Transverse colon (tissue), 4 donors: ENCODE measurements around the gene POR. TPM values are rescaled to one million over a fixed set of nuclear protein-coding genes. Genes with fewer than 3 reads are reported as not detected.

Experiments
- DNase-seq: peaks from one replicate; pipeline ENCODE4 v3.0.0-alpha.2; 2019
- H3K27ac ChIP-seq, 4 donors: fragments of 200-600 bp; sonication (generic); 2 replicates each; pipeline ENCODE4 v1.5.1; 2016 to 2018; ENCODE audit warnings: inconsistent platforms in 4 of 4
- H3K27me3 ChIP-seq: fragments of 200-600 bp; sonication (generic); 2 replicates; pipeline ENCODE4 v1.5.1; 2017; ENCODE audit warnings: inconsistent platforms
- H3K36me3 ChIP-seq, 4 donors: fragments of 200-600 bp; sonication (generic); 2 replicates each; pipeline ENCODE4 v1.5.1; 2017 to 2019; ENCODE audit warnings: inconsistent platforms in 4 of 4
- H3K4me1 ChIP-seq, 4 donors: fragments of 200-600 bp; sonication (generic); 2 replicates each; pipeline ENCODE4 v1.5.1; 2017 to 2020; ENCODE audit warnings: inconsistent platforms in 4 of 4
- H3K4me3 ChIP-seq, 4 donors: fragments of 200-600 bp; sonication (generic); 1 replicate in 1 of 4; 2 replicates in 3 of 4; pipeline versions ENCODE4 v1.5.1 to v1.6.1; 2017 to 2019; ENCODE audit warnings: inconsistent platforms in 4 of 4
- H3K9me3 ChIP-seq, 2 donors: fragments of 200-600 bp; sonication (generic); 2 replicates each; pipeline ENCODE4 v1.5.1; 2017 to 2019; ENCODE audit warnings: inconsistent platforms in 2 of 2
- EP300 ChIP-seq: sonication (generic); formaldehyde crosslinking; IDR thresholded peaks from one replicate; pipeline ENCODE4 v1.6.1; 2017; ENCODE audit warnings: antibody characterized with exemption, low read depth
- POLR2A ChIP-seq: fragments of 450-650 bp; IDR thresholded peaks from one replicate; pipeline ENCODE4 v1.6.1; 2016; ENCODE audit warnings: antibody characterized with exemption, mild to moderate bottlenecking, moderate library complexity
- POLR2AphosphoS5 ChIP-seq, 3 donors: sonication (generic); formaldehyde crosslinking; IDR thresholded peaks; one replicate each; pipeline ENCODE4 v1.6.1; 2016; ENCODE audit warnings: antibody characterized with exemption in 3 of 3
- WGBS, 2 donors: methylation state at CpG; one replicate each; pipeline ENCODE4 v1.1.5; 2018; ENCODE audit warnings: low coverage in 1 of 2; 5-methylcytosine and 5-hydroxymethylcytosine counted together
- in situ Hi-C, 4 donors: fragments of 200-750 bp; cut with MboI; loops; one replicate each; pipeline versions ENCODE4 v1.15.0 to v1.15.1; 2017; ENCODE audit warnings: low sequenced_read_pairs in 3 of 4, low pct_ligation_motif_present in 1 of 4, low pct_unique_long_range_greater_than_20kb in 1 of 4
- intact Hi-C: fragments of 100-400 bp; cut with DNase I; formaldehyde crosslinking; loops from one replicate; pipeline ENCODE4 v1.15.1; 2023; ENCODE audit warnings: low total_unique reads
- total RNA-seq, 4 donors: library from RNA; depleted of rRNA; stranded (reverse); fragments of >200 nt; gene quantifications; one replicate each; pipeline ENCODE4 v1.1.0, GENCODE V29; 2016
- TF ChIP-seq, protein P1 (sequence below), 5 experiments: fragments of 200-600 bp in 3 of 5; fragments of 450-650 bp in 2 of 5; sonication (generic) in 3 of 5; IDR thresholded peaks; 1 replicate in 2 of 5; 2 replicates in 3 of 5; pipeline ENCODE4 v1.5.1; 2016 to 2017; ENCODE audit warnings: antibody characterized with exemption in 5 of 5, inconsistent platforms in 3 of 5, mild to moderate bottlenecking in 2 of 5, moderate library complexity in 1 of 5

Gene POR
- total RNA-seq, 4 donors from 2014 or later = 95.9 to 200 (median 149) TPM

DNA sequence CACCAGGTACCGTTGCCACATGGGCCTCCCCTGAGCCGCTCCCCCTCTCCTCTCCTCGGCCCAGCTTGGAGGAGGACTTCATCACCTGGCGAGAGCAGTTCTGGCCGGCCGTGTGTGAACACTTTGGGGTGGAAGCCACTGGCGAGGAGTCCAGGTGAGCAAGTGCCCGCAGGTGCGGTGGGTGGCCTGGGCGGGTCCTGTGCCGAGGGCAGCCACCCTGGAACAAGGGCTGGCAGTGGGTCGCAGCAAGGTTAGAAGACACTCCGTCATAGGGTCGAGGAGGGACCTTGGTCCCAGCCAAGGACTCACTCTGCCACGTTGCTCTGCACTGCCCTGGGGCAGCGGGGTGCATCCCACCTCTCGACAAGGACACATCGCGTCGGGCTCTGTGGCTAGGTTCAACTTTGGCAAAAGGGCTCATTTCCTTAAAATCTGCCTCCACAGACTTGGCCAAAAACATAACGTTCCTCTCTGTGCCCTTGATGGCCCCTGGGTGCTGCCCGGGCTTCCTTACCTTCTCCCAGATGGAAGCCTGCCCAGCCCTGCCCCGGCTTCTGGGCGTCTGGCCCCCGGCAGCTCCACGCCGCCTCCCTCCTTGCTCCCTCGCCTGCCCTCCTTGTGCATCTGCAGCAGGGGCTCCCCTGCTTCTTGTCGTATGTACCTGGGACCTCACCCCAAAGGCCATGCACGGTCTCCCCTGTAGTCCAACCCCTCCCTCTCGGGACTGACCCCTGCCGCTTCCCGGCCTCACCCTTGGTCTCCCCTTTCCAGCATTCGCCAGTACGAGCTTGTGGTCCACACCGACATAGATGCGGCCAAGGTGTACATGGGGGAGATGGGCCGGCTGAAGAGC, 66.7 kb downstream of the POR start:
- H3K27me3 ChIP-seq = no peaks in the 10 kb centered on the region
- in situ Hi-C loops = no loop called here
- no peak overlapping the region for H3K4me3 ChIP-seq
- TF ChIP-seq EP300 = no peak
- TF ChIP-seq, protein P1, sequence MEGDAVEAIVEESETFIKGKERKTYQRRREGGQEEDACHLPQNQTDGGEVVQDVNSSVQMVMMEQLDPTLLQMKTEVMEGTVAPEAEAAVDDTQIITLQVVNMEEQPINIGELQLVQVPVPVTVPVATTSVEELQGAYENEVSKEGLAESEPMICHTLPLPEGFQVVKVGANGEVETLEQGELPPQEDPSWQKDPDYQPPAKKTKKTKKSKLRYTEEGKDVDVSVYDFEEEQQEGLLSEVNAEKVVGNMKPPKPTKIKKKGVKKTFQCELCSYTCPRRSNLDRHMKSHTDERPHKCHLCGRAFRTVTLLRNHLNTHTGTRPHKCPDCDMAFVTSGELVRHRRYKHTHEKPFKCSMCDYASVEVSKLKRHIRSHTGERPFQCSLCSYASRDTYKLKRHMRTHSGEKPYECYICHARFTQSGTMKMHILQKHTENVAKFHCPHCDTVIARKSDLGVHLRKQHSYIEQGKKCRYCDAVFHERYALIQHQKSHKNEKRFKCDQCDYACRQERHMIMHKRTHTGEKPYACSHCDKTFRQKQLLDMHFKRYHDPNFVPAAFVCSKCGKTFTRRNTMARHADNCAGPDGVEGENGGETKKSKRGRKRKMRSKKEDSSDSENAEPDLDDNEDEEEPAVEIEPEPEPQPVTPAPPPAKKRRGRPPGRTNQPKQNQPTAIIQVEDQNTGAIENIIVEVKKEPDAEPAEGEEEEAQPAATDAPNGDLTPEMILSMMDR (IDR thresholded peaks at IDR 0.05) = no peak
- no peak for TF ChIP-seq POLR2A
- TF ChIP-seq POLR2AphosphoS5 (IDR thresholded peaks at IDR 0.05) = no peak
- H3K27ac ChIP-seq = no peak overlapping the region
- H3K9me3 ChIP-seq = no peaks in the 10 kb centered on the region
- intact Hi-C loops = no loop called here
- 90% methylated on average over 37 of the region's 38 CpGs; no CpG with 5 or more reads in 1 of the 2 donors for WGBS, 2 donors
- peaks cover 6 to 25% (median 16%) of the 10 kb centered on the region in 4 donors for H3K4me1 ChIP-seq
- no peak for DNase-seq
- peaks cover 0 to 24% (median 5%) of the 10 kb centered on the region in 4 donors for H3K36me3 ChIP-seq

DNA sequence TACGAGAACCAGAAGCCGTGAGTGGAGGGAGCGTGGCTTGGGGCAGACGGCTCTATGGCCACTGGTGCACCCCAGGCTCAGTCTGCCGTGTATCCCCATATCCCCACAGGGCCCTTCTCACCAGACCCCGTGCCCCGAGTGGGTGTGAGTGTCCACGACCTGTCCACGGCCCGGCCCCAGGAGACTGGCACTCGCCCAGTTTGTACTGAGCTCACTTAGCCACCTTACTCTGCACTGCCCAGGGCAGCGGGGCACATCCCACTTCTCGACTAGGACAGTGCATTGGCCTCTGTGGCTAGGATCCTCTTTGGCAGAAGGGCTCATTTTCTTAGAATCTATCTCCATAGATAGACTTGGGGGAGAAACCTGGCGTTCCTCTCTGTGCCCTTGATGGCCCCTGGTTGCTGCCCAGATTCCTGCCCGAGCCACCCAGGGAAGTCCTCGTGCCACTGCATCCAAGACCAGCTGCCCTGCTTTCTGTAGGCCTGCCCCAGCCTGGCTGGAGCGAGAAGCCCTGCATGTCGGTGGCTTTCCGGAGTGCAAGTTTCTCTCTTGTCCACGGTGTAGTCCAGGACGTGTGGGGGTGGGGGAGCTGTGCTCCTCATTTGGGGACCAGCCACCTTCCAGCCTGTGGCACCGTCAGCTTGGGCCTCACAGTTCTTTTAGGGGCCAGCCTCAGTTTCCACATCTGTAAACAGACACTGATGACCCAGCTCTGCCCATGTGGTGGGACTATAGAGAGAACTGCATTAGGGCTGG, 67.5 kb downstream of the POR start:
- intact Hi-C loops = no loop called here
- in situ Hi-C loops = no loop called here
- Histone ChIP-seq H3K27ac (no peak overlapping the region), H3K36me3 (peaks cover 0 to 28% (median 5%) of the 10 kb centered on the region in 4 donors), H3K4me3 (no peak overlapping the region), H3K27me3 (no peaks in the 10 kb centered on the region), H3K9me3 (no peaks in the 10 kb centered on the region), H3K4me1 (peaks cover 6 to 25% (median 16%) of the 10 kb centered on the region in 4 donors)
- WGBS, 2 donors = 88% methylated on average over 19 of the region's 22 CpGs; no CpG with 5 or more reads in 1 of the 2 donors
- DNase-seq = no peak
- TF ChIP-seq, protein P1 (IDR thresholded peaks at IDR 0.05) = no peak
- no peak for TF ChIP-seq POLR2AphosphoS5 (IDR thresholded peaks at IDR 0.05)
- no peak for TF ChIP-seq POLR2A
- no peak for TF ChIP-seq EP300

DNA sequence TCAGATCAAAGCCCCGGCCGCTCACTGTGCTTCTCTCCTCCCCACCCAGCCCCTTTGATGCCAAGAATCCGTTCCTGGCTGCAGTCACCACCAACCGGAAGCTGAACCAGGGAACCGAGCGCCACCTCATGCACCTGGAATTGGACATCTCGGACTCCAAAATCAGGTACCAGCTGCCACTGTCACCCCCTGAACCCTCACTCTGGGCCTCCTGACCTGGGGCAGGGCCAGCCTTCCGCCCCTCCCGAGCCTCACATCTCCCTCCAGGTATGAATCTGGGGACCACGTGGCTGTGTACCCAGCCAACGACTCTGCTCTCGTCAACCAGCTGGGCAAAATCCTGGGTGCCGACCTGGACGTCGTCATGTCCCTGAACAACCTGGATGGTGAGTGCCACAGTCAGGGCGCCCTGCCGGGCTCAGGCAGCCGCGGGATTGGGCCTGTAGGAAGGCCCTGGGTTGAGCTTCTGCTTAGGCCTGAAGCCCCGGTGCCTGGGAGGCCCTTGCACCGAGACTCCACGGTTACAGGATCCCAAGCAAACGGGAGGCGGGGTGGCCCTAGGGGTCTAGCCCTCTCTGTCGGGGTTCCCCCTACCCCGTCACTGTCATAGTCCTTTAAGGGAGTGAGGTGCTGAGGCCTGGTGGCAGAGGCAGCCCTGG, 68.6 kb downstream of the POR start:
- H3K9me3 ChIP-seq = no peaks in the 10 kb centered on the region
- peaks cover 0 to 28% (median 5%) of the 10 kb centered on the region in 4 donors for H3K36me3 ChIP-seq
- peaks cover 6 to 25% (median 15%) of the 10 kb centered on the region in 4 donors for H3K4me1 ChIP-seq
- TF ChIP-seq POLR2A (no peak), EP300 (no peak), POLR2AphosphoS5 (IDR thresholded peaks at IDR 0.05) (no peak)
- TF ChIP-seq, protein P1 (IDR thresholded peaks at IDR 0.05) = no peak
- H3K4me3 ChIP-seq = no peak overlapping the region
- no peaks in the 10 kb centered on the region for H3K27me3 ChIP-seq
- no peak for DNase-seq
- in situ Hi-C loops (no loop called here), intact Hi-C loops (no loop called here)
- H3K27ac ChIP-seq = no peak overlapping the region
- 91 to 100% methylated on average over 1 to 25 of the region's 26 CpGs for WGBS, 2 donors
